GM10266 (cell line): ENCODE measurements around the gene CALML5.

Experiments
- DNase-seq: peaks from one replicate; pipeline ENCODE4 v3.0.0; 2012; ENCODE audit errors: extremely low spot score
- TF ChIP-seq, protein P1 (sequence below): IDR thresholded peaks from 2 replicates; pipeline ENCODE4 v1.5.1; 2012; ENCODE audit warnings: mild to moderate bottlenecking, low read depth; ENCODE audit not compliant: control insufficient read depth, insufficient read depth; ENCODE audit errors: missing control alignments

CALML5 gene

DNA sequence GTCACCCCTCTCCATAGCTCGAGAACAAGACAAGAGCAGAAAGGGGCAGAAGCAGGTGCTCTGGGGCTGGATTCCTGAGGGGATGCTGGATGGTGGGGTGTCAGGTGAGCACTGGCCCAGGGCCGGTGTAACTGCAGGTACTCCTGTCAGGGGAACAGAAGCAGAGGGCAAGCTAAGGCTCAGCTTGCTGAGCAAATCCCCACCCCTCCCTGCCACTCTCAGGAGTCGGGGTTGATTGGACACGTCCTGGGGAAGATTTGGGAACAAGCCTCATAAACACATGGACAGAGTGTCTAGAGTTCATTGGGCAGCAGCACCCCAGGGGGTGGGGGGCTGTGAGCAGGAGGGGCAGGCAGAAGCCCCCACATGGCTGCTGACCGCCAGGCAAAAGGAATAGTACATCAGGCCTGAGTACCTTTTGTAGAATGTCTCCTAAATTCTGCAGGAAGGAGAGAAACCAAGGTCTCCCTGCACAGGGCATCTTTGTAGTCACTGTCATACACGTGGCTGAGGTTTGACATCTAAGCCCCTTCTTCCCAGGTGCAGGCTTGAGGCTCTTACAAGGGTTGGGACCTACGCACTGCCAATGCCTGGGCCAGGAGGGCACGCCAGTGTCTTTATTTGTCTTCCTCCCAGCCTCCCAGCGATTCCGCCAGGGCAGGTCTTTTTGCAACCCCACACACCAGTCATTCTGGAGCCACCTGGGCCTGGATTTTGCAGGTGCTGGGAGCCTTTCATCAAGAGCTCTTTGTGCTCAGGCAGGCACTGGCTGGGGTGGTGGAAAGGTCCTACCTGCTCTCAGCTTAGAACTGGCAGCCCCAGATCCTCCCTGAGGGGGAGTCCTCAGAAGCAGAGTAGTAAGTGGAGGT lies 28.2 kb upstream of the CALML5 start:
- TF ChIP-seq, protein P1, sequence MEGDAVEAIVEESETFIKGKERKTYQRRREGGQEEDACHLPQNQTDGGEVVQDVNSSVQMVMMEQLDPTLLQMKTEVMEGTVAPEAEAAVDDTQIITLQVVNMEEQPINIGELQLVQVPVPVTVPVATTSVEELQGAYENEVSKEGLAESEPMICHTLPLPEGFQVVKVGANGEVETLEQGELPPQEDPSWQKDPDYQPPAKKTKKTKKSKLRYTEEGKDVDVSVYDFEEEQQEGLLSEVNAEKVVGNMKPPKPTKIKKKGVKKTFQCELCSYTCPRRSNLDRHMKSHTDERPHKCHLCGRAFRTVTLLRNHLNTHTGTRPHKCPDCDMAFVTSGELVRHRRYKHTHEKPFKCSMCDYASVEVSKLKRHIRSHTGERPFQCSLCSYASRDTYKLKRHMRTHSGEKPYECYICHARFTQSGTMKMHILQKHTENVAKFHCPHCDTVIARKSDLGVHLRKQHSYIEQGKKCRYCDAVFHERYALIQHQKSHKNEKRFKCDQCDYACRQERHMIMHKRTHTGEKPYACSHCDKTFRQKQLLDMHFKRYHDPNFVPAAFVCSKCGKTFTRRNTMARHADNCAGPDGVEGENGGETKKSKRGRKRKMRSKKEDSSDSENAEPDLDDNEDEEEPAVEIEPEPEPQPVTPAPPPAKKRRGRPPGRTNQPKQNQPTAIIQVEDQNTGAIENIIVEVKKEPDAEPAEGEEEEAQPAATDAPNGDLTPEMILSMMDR, result no peak
- no peak for DNase-seq

DNA sequence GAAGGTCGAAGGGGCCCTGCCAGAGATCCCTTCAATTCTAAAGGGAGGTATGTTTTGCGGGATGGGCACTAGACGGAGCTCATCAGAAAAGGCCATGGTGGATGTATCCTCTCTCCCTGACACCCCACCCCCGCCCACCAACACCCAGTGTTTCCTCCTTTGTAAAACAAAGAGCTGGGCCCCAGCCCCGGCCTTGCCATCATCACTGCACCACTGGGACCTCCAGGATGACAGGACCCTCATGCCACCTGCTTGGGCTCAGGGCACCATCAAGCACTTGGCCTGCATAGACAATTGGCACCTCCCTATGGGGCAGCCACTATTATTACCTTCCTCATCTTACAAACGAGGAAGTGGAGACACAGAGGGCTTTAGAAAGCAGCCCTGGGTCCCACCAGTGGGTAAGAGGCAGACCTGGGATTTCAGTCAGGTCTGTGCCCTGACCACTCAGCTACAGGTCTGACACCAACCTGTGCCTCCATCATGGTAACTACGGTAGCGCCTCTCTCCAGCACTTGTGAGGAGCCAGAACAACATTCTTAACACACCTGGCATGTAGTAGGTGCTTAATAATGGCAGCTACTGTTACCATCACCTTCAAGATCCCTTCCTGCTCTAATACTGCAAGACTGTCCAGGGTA lies 27.4 kb upstream of the CALML5 start:
- no peak for DNase-seq
- TF ChIP-seq, protein P1, result no peak

- no peak for DNase-seq
Measured at GRCh38 chr10:5525561-5526341, 26.4 kb upstream of the CALML5 start.

DNA sequence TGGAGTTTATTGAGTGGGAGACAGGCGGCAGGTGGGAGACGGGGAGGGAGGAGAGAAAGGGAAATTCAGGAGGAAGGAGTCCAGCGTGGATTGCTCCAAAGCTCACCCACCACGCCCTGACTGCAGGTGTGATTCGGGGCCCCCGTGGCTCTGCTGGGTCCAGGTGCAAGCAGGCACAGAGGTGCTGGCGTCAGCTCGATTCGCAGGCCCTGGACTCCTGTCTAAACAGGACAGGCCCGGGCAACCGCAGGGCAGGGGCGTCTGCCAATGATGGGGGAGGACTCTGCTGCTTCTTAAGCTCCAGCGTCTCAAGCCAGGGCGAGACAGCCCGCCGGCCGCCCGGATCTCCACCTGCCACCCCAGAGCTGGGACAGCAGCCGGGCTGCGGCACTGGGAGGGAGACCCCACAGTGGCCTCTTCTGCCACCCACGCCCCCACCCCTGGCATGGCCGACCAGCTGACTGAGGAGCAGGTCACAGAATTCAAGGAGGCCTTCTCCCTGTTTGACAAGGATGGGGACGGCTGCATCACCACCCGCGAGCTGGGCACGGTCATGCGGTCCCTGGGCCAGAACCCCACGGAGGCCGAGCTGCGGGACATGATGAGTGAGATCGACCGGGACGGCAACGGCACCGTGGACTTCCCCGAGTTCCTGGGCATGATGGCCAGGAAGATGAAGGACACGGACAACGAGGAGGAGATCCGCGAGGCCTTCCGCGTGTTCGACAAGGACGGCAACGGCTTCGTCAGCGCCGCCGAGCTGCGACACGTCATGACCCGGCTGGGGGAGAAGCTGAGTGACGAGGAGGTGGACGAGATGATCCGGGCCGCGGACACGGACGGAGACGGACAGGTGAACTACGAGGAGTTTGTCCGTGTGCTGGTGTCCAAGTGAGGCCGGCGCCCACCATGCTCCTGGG lies 25.5 kb upstream of the CALML5 start, which contains the start of gene CALML3:
TSS of gene CALML3 (plus strand) at position 321 of the 920 bp plus-strand sequence. CDS start at position 446, 125 bp downstream.
- no peak for DNase-seq

More at GRCh38 chr10:5525561-5526341, 26.4 kb upstream of the CALML5 start:
- TF ChIP-seq, protein P1, result no peak

GRCh38 chr10:5523796-5524574 lies 24.6 kb upstream of the CALML5 start:
- TF ChIP-seq, protein P1, result no peak
- DNase-seq, result no peak

More for the DNA sequence above, 25.5 kb upstream of the CALML5 start, which contains the start of gene CALML3:
- TF ChIP-seq, protein P1, result no peak
